NCI-H2227 treated with DMSO at 0.1 percent for 48 hours (cell line): ENCODE results near the gene DNAJB9.

Experiments
- DNase-seq: peaks from one replicate; lab custom pipeline; 2025; lab: John Stamatoyannopoulos, UW

DNAJB9 gene

GRCh38 chr7:108568801-108569380 lies 783 bp upstream of the DNAJB9 start:
- DNase-seq, result no peak

- peak; percentile 24 for DNase-seq
These were observed 577 bp downstream of the DNAJB9 start for GRCh38 chr7:108570146-108570755.

GRCh38 chr7:108572480-108572879 lies 2.8 kb downstream of the DNAJB9 start:
- DNase-seq, result no peak

- DNase-seq, result no peak
These were observed 5.5 kb downstream of the DNAJB9 start for GRCh38 chr7:108575156-108575555.

- no peak for DNase-seq
These were observed 6.4 kb downstream of the DNAJB9 start for GRCh38 chr7:108576116-108576515.

- DNase-seq, result no peak
These were observed 9.3 kb downstream of the DNAJB9 start for GRCh38 chr7:108578937-108579336.

- no peak for DNase-seq
These were observed 10.6 kb downstream of the DNAJB9 start for GRCh38 chr7:108580298-108580697.

- DNase-seq, result no peak
These were observed 12.2 kb downstream of the DNAJB9 start for GRCh38 chr7:108581655-108582491.

- DNase-seq, result no peak
These were observed 14.5 kb downstream of the DNAJB9 start for GRCh38 chr7:108584211-108584610.

GRCh38 chr7:108585843-108586242 lies 16.2 kb downstream of the DNAJB9 start:
- no peak for DNase-seq

- no peak for DNase-seq
These were observed 16.6 kb downstream of the DNAJB9 start for GRCh38 chr7:108586274-108586710.

GRCh38 chr7:108589199-108589598 lies 19.5 kb downstream of the DNAJB9 start:
- no peak for DNase-seq

GRCh38 chr7:108589874-108590273 lies 20.2 kb downstream of the DNAJB9 start:
- DNase-seq, result no peak

GRCh38 chr7:108590606-108591005 lies 20.9 kb downstream of the DNAJB9 start:
- DNase-seq, result no peak

- peak; percentile 15 for DNase-seq
These were observed 23.1 kb downstream of the DNAJB9 start for GRCh38 chr7:108592646-108593201.

- no peak for DNase-seq
These were observed 26.9 kb downstream of the DNAJB9 start for GRCh38 chr7:108596560-108596959.

- DNase-seq, result peak; percentile 28
These were observed 28.5 kb downstream of the DNAJB9 start for GRCh38 chr7:108598153-108598552.

- DNase-seq, result no peak
These were observed 29.4 kb downstream of the DNAJB9 start for GRCh38 chr7:108598914-108599580.

GRCh38 chr7:108600399-108600798 lies 30.7 kb downstream of the DNAJB9 start:
- DNase-seq, result no peak

- peak; percentile 74 for DNase-seq
These were observed 34.1 kb downstream of the DNAJB9 start for GRCh38 chr7:108603656-108604306.

GRCh38 chr7:108604307-108605077 lies 34.8 kb downstream of the DNAJB9 start:
- no peak for DNase-seq
